ENCODE measurements around the gene POP7.

Gene POP7

GRCh38 chr7:100728196-100728595 lies 22.3 kb downstream of the POP7 start:
- TF ChIP-seq CTCF (conservative IDR thresholded peaks at IDR 0.05), result no peak
- H3K27ac ChIP-seq, result no peak overlapping the region

- no peak for TF ChIP-seq CTCF (conservative IDR thresholded peaks at IDR 0.05)
- no peak overlapping the region for H3K27ac ChIP-seq
These were observed 24.3 kb downstream of the POP7 start for GRCh38 chr7:100730136-100730800.

- no peak overlapping the region for H3K27ac ChIP-seq
- TF ChIP-seq CTCF (conservative IDR thresholded peaks at IDR 0.05), result no peak
These were observed 26.2 kb downstream of the POP7 start for GRCh38 chr7:100731937-100732636.

GRCh38 chr7:100735730-100736129 lies 29.8 kb downstream of the POP7 start:
- H3K27ac ChIP-seq, result no peak overlapping the region
- TF ChIP-seq CTCF (conservative IDR thresholded peaks at IDR 0.05), result no peak

- no peak overlapping the region for H3K27ac ChIP-seq
- no peak for TF ChIP-seq CTCF (conservative IDR thresholded peaks at IDR 0.05)
These were observed 30.8 kb downstream of the POP7 start for GRCh38 chr7:100736671-100737070.

GRCh38 chr7:100739934-100740333 lies 34.0 kb downstream of the POP7 start:
- TF ChIP-seq CTCF (conservative IDR thresholded peaks at IDR 0.05), result no peak
- H3K27ac ChIP-seq, result no peak overlapping the region

- no peak overlapping the region for H3K27ac ChIP-seq
- no peak for TF ChIP-seq CTCF (conservative IDR thresholded peaks at IDR 0.05)
These were observed 38.7 kb downstream of the POP7 start for GRCh38 chr7:100744605-100745004.

Measured in VCaP (cell line).